Transverse colon (tissue), 4 donors: ENCODE data around the gene RHOT2. TPM values are rescaled to one million over a fixed set of nuclear protein-coding genes. Genes with fewer than 3 reads are reported as not detected.
A peak's percentile ranks its signal among the peaks of the same experiment; 100 is the strongest.

ENCODE experiments used
- DNase-seq: peaks from one replicate; pipeline ENCODE4 v3.0.0-alpha.2; 2019
- H3K27ac ChIP-seq, 4 donors: fragments of 200-600 bp; sonication (generic); 2 replicates each; pipeline ENCODE4 v1.5.1; 2016 to 2018; ENCODE audit warnings: inconsistent platforms in 4 of 4
- H3K27me3 ChIP-seq: fragments of 200-600 bp; sonication (generic); 2 replicates; pipeline ENCODE4 v1.5.1; 2017; ENCODE audit warnings: inconsistent platforms
- H3K36me3 ChIP-seq, 4 donors: fragments of 200-600 bp; sonication (generic); 2 replicates each; pipeline ENCODE4 v1.5.1; 2017 to 2019; ENCODE audit warnings: inconsistent platforms in 4 of 4
- H3K4me1 ChIP-seq, 4 donors: fragments of 200-600 bp; sonication (generic); 2 replicates each; pipeline ENCODE4 v1.5.1; 2017 to 2020; ENCODE audit warnings: inconsistent platforms in 4 of 4
- H3K4me3 ChIP-seq, 4 donors: fragments of 200-600 bp; sonication (generic); 1 replicate in 1 of 4; 2 replicates in 3 of 4; pipeline versions ENCODE4 v1.5.1 to v1.6.1; 2017 to 2019; ENCODE audit warnings: inconsistent platforms in 4 of 4
- H3K9me3 ChIP-seq, 2 donors: fragments of 200-600 bp; sonication (generic); 2 replicates each; pipeline ENCODE4 v1.5.1; 2017 to 2019; ENCODE audit warnings: inconsistent platforms in 2 of 2
- EP300 ChIP-seq: sonication (generic); formaldehyde crosslinking; IDR thresholded peaks from one replicate; pipeline ENCODE4 v1.6.1; 2017; ENCODE audit warnings: antibody characterized with exemption, low read depth
- POLR2A ChIP-seq: fragments of 450-650 bp; IDR thresholded peaks from one replicate; pipeline ENCODE4 v1.6.1; 2016; ENCODE audit warnings: antibody characterized with exemption, mild to moderate bottlenecking, moderate library complexity
- POLR2AphosphoS5 ChIP-seq, 3 donors: sonication (generic); formaldehyde crosslinking; IDR thresholded peaks; one replicate each; pipeline ENCODE4 v1.6.1; 2016; ENCODE audit warnings: antibody characterized with exemption in 3 of 3
- WGBS, 2 donors: methylation state at CpG; one replicate each; pipeline ENCODE4 v1.1.5; 2018; ENCODE audit warnings: low coverage in 1 of 2; 5-methylcytosine and 5-hydroxymethylcytosine counted together
- in situ Hi-C, 4 donors: fragments of 200-750 bp; cut with MboI; loops; one replicate each; pipeline versions ENCODE4 v1.15.0 to v1.15.1; 2017; ENCODE audit warnings: low sequenced_read_pairs in 3 of 4, low pct_ligation_motif_present in 1 of 4, low pct_unique_long_range_greater_than_20kb in 1 of 4
- intact Hi-C: fragments of 100-400 bp; cut with DNase I; formaldehyde crosslinking; loops from one replicate; pipeline ENCODE4 v1.15.1; 2023; ENCODE audit warnings: low total_unique reads
- total RNA-seq, 4 donors: library from RNA; depleted of rRNA; stranded (reverse); fragments of >200 nt; gene quantifications; one replicate each; pipeline ENCODE4 v1.1.0, GENCODE V29; 2016
- TF ChIP-seq, protein P1 (sequence below), 5 experiments: fragments of 200-600 bp in 3 of 5; fragments of 450-650 bp in 2 of 5; sonication (generic) in 3 of 5; IDR thresholded peaks; 1 replicate in 2 of 5; 2 replicates in 3 of 5; pipeline ENCODE4 v1.5.1; 2016 to 2017; ENCODE audit warnings: antibody characterized with exemption in 5 of 5, inconsistent platforms in 3 of 5, mild to moderate bottlenecking in 2 of 5, moderate library complexity in 1 of 5

RHOT2 gene
- total RNA-seq, 4 donors from 2014 or later = 133 to 386 (median 259) TPM

GRCh38 chr16:662095-662494 is 5.8 kb upstream of the RHOT2 start:
- no peak for TF ChIP-seq EP300
- no peak for TF ChIP-seq POLR2A
- no peak for TF ChIP-seq POLR2AphosphoS5 (IDR thresholded peaks at IDR 0.05)
- TF ChIP-seq, protein P1, sequence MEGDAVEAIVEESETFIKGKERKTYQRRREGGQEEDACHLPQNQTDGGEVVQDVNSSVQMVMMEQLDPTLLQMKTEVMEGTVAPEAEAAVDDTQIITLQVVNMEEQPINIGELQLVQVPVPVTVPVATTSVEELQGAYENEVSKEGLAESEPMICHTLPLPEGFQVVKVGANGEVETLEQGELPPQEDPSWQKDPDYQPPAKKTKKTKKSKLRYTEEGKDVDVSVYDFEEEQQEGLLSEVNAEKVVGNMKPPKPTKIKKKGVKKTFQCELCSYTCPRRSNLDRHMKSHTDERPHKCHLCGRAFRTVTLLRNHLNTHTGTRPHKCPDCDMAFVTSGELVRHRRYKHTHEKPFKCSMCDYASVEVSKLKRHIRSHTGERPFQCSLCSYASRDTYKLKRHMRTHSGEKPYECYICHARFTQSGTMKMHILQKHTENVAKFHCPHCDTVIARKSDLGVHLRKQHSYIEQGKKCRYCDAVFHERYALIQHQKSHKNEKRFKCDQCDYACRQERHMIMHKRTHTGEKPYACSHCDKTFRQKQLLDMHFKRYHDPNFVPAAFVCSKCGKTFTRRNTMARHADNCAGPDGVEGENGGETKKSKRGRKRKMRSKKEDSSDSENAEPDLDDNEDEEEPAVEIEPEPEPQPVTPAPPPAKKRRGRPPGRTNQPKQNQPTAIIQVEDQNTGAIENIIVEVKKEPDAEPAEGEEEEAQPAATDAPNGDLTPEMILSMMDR (IDR thresholded peaks at IDR 0.05) = no peak
- in situ Hi-C loops = no loop called here
- no peaks in the 10 kb centered on the region for H3K36me3 ChIP-seq
- H3K4me1 ChIP-seq = peaks cover 10 to 16% (median 14%) of the 10 kb centered on the region in 4 donors
- H3K4me3 ChIP-seq = no peak overlapping the region
- intact Hi-C loops = loop anchor here (5.0 kb wide), 1 partner anchor 85 kb away; no protein-coding TSS in a partner anchor
- WGBS, 2 donors = 98% methylated on average over 14 of the region's 19 CpGs; no CpG with 5 or more reads in 1 of the 2 donors
- no peak for DNase-seq
- H3K27ac ChIP-seq = no peak overlapping the region
- H3K9me3 ChIP-seq = no peaks in the 10 kb centered on the region
- no peaks in the 10 kb centered on the region for H3K27me3 ChIP-seq

GRCh38 chr16:662597-662996 is 5.3 kb upstream of the RHOT2 start:
- intact Hi-C loops (loop anchor here (5.0 kb wide), 1 partner anchor 85 kb away; no protein-coding TSS in a partner anchor), in situ Hi-C loops (no loop called here)
- DNase-seq = no peak
- H3K9me3 ChIP-seq = no peaks in the 10 kb centered on the region
- no peak overlapping the region for H3K27ac ChIP-seq
- no peaks in the 10 kb centered on the region for H3K36me3 ChIP-seq
- no peaks in the 10 kb centered on the region for H3K27me3 ChIP-seq
- H3K4me1 ChIP-seq = peaks cover 14 to 20% (median 16%) of the 10 kb centered on the region in 4 donors
- H3K4me3 ChIP-seq = no peak overlapping the region
- TF ChIP-seq POLR2A (no peak), POLR2AphosphoS5 (IDR thresholded peaks at IDR 0.05) (no peak), EP300 (no peak)
- TF ChIP-seq, protein P1 (IDR thresholded peaks at IDR 0.05) = no peak
- 94% methylated on average over 21 of the region's 21 CpGs; no CpG with 5 or more reads in 1 of the 2 donors for WGBS, 2 donors

DNA sequence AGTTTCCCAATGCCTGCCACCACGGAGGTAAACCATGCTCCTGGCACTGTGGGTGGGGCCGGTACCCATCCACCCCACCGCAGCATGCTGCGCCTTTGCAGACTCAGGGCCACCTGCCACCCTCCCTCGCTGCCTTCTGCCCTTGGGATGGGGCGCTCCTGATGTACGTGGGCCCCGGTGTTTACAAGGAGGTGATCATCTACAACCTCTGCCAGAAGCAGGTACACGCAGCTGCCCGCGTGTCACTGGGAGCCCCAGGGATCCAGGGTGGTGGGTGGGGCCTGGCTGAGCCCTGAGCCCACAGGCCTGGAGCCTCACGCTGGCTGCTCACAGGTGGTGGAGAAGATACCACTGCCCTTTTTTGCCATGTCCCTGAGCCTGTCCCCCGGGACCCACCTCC is 1.4 kb upstream of the RHOT2 start:
- Histone ChIP-seq H3K4me3 (no peak overlapping the region), H3K4me1 (peaks cover 9 to 20% (median 15%) of the 10 kb centered on the region in 4 donors), H3K27me3 (no peaks in the 10 kb centered on the region), H3K27ac (no peak overlapping the region), H3K9me3 (no peaks in the 10 kb centered on the region), H3K36me3 (peaks cover 0 to 17% (median 5%) of the 10 kb centered on the region in 4 donors)
- in situ Hi-C loops (no loop called here), intact Hi-C loops (no loop called here)
- TF ChIP-seq, protein P1 (IDR thresholded peaks at IDR 0.05) = no peak
- TF ChIP-seq EP300 (no peak), POLR2A (no peak), POLR2AphosphoS5 (IDR thresholded peaks at IDR 0.05) (no peak)
- DNase-seq = no peak
- WGBS, 2 donors = 74% methylated on average over 10 of the region's 13 CpGs; no CpG with 5 or more reads in 1 of the 2 donors

- intact Hi-C loops = no loop called here
- peaks cover 0 to 22% (median 5%) of the 10 kb centered on the region in 4 donors for H3K36me3 ChIP-seq
- in situ Hi-C loops = no loop called here
- no peak overlapping the region for H3K4me3 ChIP-seq
- no peaks in the 10 kb centered on the region for H3K9me3 ChIP-seq
- no peaks in the 10 kb centered on the region for H3K27me3 ChIP-seq
- WGBS, 2 donors = 74% methylated on average over 20 of the region's 22 CpGs; no CpG with 5 or more reads in 1 of the 2 donors
- H3K27ac ChIP-seq = peak overlapping the region; percentile 89 to 94 (median 90)
- TF ChIP-seq POLR2AphosphoS5 (IDR thresholded peaks at IDR 0.05) (no peak), POLR2A (no peak), EP300 (no peak)
- TF ChIP-seq, protein P1 (IDR thresholded peaks at IDR 0.05) = no peak
- no peak for DNase-seq
- H3K4me1 ChIP-seq = peaks cover 9 to 20% (median 15%) of the 10 kb centered on the region in 4 donors
Observed at GRCh38 chr16:667113-667779, 686 bp upstream of the RHOT2 start.
